NOMO-1 treated with DMSO at 0.1 percent for 48 hours (cell line): ENCODE measurements around the gene ING2.
"Not testable (repeated sequence)": the region's sequence is repeated elsewhere in the genome, so short reads cannot be mapped to it uniquely, and the experiment has no call there.

Experiments
- DNase-seq: peaks from one replicate; lab custom pipeline; 2025; ENCODE audit not compliant: unreplicated experiment; lab: John Stamatoyannopoulos, UW

The ING2 gene

DNA sequence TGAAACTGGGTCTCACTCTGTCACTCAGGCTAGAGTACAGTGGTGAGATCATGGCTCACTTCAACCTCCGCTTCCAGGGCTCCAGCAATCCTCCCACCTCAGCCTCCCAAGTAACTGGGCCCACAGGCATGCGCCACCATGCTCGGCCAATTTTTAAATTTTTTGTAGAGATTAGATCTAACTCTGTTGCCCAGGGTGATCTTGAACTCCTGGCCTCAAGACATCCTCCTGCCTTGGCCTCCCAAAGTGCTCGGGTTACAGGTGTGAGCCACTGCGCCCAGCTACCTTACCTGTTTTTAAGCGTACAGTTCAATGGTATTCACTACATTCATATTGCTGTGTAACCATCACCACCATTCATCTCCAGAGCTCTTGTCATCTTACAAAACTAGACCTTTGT lies 41.5 kb downstream of the ING2 start:
- no peak for DNase-seq

DNA sequence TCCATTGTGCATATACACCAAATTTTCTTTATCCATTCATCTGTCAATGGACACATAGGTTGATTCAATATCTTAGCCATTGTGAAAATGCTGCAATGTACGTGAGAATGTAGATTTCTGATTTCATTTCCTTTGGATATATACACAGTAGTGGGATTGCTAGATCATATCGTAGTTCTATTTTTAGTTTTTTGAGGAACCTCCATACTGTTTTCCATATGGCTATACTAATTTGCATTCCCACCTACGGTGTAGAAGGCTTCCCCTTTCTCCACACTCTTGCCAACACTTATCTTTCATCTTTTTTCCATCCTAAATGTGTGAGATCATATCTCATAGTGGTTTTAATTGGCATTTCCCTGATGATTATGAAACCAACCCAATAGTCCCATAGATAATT lies 43.4 kb downstream of the ING2 start:
- no peak for DNase-seq

DNA sequence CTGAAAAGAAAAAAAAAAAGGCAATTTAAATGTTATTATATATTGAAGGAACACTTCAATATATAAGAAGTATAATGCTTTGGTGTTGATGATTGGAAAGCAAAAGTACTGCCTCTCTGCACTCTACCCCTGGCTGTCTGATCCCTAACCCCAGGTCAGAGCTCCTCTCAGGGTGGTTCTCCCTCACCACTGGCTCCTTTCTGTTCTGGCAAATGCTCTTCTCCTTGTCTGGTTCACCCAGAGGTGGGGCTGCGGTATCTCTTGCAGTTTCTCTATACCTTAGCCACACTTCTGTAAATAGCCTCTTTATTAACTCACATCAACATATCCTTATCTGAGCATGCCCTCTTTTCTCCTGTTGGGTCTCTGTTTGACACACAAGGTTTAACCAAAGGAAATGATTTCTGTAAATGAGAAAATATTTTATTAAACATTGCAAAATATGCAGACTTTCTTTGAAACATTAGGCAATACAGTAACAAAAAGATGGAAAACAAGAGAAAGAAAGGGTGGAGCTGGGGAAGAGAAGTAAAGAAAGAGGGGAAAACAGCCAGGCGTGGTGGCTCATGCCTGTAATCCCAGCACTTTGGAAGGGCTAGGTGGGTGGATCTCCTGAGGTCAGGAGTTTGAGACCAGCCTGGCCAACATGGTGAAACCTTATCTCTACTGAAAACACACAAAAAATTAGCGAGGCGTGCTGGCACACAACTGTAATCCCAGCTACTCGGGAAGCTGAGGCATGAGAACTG lies 45.7 kb downstream of the ING2 start:
- no peak for DNase-seq

DNA sequence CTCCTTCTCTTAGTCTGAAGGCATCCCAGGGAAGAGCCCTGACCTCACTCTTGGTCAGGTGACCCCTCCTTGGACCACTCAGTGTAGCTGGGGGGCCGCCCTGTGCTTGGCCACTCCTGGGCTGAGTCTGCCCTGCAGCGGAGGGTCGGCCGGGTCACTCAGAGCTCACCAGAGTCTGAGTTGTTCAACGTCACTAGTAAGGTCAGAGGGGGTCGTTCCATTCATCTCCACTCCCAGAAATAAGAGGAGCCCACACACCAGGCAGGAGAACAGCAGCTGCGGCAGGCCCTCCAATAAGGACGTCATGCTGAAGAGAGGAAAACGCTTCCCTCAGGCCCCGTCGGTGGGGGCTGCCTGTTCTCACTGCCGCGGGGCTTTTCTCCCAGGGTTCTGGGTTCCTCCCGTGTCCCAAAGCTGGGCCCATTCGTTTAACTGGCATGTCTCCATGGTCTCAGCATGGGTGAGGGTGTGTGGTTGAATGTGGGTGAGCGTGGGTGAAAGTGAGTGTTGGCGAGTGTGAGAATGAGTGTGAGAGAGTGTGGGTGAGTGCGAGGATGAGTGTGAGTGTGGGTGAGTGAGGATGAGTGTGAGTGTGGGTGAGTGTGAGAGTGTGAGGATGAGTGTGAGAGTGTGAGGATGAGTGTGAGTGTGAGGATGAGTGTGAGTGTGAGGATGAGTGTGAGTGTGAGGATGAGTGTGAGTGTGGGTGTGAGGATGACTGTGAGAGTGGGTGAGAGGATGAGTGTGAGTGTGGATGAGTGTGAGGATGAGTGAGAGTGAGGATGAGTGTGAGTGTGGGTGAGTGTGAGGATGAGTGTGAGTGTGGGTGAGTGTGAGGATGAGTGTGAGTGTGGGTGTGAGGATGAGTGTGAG lies 47.7 kb downstream of the ING2 start:
- no peak for DNase-seq

DNA sequence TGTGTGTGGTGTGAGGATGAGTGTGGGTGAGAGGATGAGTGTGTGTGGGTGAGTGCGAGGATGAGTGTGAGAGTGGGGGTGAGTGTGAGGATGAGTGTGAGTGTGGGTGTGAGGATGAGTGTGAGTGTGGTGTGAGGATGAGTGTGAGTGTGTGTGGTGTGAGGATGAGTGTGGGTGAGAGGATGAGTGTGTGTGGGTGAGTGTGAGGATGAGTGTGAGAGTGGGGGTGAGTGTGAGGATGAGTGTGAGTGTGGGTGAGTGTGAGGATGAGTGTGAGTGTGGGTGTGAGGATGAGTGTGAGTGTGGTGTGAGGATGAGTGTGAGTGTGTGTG lies 48.3 kb downstream of the ING2 start:
- DNase-seq = not testable (repeated sequence)

DNA sequence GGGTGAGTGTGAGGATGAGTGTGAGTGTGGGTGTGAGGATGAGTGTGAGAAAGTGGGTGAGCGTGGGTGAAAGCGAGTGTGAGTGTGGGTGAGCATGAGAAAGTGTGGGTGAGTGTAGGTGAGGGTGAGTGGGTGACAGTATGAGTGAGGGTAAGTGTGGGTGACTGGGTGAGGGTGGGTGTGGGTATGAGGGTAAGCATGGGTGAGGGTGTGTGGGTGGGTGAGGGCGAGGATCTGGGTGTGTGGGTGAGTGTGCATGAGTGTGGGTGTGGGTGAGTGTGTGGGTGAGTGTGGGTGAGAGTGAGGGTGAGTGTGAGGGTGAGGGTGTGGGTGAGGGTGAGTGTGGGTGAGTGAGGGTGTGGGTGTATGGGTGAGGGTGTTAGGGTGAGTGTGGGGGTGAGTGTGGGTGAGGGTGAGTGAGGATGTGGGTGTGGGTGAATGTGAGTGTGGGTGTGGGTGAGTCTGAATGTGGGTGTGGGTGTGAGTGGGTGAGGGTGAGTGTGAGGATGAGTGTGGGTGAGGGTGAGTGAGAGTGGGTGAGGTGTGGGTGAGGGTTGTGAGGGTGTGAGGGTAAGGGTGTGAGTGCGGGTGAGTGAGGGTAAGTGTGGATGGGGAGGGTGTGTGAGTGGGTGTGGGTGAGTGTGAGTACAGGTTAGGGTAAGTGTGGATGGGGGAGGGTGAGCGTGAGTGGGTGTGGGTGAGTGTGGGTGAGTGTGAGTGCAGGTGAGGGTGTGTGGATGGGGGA lies 48.9 kb downstream of the ING2 start:
- no peak for DNase-seq

DNA sequence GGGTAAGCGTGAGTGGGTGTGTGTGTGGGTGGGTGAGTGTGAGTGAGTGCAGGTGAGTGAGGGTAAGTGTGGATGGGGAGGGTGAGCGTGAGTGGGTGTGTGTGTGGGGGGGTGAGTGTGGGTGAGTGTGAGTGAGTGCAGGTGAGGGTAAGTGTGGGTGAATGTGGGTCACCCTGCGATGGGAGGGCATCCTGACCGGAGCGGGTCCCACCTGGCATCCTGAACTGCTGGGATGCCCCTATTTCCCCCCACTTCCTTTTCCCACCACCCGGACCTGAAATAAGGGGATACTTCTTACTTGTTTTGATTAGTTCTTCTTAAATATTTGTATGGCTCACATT lies 49.5 kb downstream of the ING2 start:
- DNase-seq = no peak

DNA sequence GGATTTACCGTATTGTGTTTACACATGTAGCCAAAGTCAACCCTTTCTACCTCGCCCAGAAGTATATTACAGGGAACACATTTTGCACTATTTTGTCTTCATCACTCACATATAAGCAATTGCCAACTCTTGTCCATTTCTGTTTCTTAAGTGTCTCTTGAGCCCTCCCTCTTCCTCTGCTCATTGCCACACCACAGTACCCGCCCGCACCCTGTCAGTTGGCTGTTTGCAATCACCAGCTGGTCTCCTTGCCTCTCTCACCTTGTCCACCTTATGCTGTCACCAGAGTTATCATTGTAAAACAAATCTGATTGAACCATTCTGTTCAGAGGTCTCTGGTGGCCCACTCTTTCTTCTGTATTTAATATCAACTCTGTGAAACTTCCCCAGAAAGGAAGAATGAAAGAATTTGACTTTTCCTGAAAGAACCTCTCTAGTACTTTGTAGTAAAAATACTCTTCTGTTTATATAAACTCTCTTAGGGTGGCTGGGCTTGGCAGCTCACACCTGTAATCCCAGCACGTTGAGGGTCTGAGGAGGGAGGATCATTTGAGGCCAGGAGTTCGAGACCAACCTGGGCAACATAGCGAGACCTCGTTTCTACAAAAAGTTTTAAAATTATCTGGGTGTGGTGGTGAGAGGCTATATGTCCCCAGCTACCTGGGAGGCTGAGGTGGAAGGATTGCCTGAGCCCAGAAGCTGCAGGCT lies 50.2 kb downstream of the ING2 start:
- peak; percentile 52 for DNase-seq

DNA sequence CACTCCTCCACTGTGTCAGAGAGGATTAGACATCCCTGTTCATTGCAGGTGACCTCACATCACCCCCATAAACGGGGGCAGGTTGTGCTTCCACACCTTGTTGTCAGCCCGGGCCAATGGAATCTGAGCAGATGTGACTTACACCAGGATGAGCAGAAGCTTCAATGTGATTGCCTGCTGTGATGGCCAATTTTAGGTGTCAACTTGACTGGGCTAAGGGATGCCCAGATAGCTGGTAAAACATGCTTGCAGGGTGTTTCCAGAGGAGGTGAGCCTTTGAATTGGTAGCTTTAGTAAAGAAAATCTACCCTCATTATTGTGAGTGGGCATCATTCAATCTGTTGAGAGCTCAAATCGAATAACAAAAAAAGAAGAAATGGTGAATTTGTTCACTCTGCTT lies 52.1 kb downstream of the ING2 start:
- no peak for DNase-seq

DNA sequence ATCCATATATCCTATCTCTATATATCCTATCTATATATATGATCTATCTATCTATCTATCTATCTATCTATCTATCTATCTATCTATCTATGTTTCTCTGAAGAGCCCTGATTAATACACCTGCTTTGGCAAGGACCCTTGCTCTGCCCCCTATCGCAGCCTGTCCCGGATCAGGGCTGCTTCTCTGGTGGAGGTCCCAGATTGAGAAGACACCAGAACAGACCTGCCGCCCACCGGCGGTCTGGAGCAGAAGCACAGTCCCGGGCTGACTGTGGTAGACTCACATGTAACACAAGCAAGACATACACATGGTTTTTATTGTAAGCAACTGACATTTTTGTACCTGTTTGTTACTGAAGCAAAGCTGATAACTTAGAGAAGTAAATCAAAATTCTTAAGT lies 52.8 kb downstream of the ING2 start:
- DNase-seq = no peak

DNA sequence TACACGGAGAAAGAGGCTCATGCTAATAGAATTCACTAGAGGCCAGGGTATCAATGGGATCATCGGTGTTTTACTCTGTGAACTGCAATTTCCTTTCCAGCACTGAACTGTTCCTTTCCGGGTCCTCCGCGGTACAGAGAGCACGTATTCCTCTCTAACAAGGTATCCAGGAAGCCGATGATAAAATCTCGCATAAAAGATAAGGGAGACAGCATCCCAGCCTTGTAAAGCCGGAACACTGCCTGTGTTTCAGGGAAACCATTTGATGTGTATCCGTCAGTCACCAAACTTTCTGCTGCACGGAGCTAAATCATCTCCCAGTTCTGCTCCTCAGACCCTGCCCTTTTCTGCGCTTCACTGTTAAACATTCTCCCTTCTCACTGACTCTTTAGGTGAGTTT lies 54.0 kb downstream of the ING2 start:
- DNase-seq = no peak

DNA sequence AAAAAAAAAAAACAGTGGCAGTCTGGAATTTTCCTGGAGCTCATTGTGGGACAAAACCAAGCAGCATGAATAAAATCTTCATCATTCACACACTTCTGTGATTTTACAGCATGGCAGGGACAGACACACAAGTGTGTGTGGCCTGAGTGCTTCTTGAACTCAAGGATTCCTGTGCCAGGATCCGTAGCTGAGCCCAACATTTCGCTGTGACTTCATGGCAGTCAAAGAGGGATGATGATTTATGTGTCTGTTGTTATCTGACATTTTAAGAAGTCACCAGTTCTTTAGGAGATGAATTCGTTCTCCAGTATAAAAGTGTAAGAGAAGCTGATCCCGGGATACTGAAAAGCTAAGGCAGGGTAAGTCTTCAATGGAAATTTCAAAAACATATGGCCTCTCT lies 57.0 kb downstream of the ING2 start:
- DNase-seq = no peak
